Mesothelial cell of epicardium (in vitro differentiated cells): ENCODE results near the gene TNFSF8. TPM values are rescaled to one million over a fixed set of nuclear protein-coding genes. Genes with fewer than 3 reads are reported as not detected.

ENCODE experiments used
- DNase-seq, 2 experiments: peaks; one replicate each; pipeline ENCODE4 v3.0.0; 2021; ENCODE audit warnings: low spot score in 2 of 2; ENCODE audit not compliant: unreplicated experiment in 2 of 2
- H3K27ac Mint-ChIP-seq: 2 replicates; pipeline ENCODE4 v1.8.0; 2021; ENCODE audit warnings: mixed read lengths
- H3K27me3 Mint-ChIP-seq: 2 replicates; pipeline ENCODE4 v1.8.0; 2021; ENCODE audit warnings: low read depth, mixed read lengths
- H3K36me3 Mint-ChIP-seq: 2 replicates; pipeline ENCODE4 v1.8.0; 2021; ENCODE audit warnings: mixed read lengths
- H3K4me1 Mint-ChIP-seq: 2 replicates; pipeline ENCODE4 v1.8.0; 2021; ENCODE audit warnings: mixed read lengths
- H3K4me3 Mint-ChIP-seq: 2 replicates; pipeline ENCODE4 v1.8.0; 2021; ENCODE audit warnings: mild to moderate bottlenecking, moderate library complexity, mixed read lengths
- H3K9me3 Mint-ChIP-seq: 2 replicates; pipeline ENCODE4 v1.8.0; 2021; ENCODE audit warnings: mixed read lengths
- total RNA-seq: library from RNA; stranded (reverse); gene quantifications from 3 replicates; pipeline ENCODE4 v1.2.1, GENCODE V29; 2021
- TF ChIP-seq, protein P1 (sequence below): fragments of 200-600 bp; sonication (generic); IDR thresholded peaks from one replicate; pipeline ENCODE4 v1.5.0; 2021; ENCODE audit warnings: antibody characterized with exemption; ENCODE audit not compliant: unreplicated experiment

TNFSF8 gene
- total RNA-seq, 1 donor from 2014 or later, result not detected

DNA sequence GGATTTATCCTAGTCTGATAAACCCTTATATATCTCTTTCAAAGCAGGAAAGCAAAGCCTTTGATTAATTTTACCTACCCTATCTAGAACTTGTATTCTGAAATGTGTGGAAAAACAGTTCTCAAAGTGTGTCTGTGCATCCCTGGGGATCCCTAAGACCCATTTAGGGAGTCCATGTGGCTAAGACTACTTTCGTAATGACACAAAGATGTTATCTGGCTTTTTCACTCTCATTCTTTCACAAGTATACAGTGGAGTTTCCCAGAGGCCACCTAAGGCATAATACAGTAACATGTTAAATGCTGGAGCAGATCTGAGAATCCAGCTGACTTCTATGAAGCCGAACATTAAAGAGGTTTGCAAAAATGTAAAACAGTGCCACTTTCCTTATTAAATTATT is 70.2 kb downstream of the TNFSF8 start:
- TF ChIP-seq, protein P1, sequence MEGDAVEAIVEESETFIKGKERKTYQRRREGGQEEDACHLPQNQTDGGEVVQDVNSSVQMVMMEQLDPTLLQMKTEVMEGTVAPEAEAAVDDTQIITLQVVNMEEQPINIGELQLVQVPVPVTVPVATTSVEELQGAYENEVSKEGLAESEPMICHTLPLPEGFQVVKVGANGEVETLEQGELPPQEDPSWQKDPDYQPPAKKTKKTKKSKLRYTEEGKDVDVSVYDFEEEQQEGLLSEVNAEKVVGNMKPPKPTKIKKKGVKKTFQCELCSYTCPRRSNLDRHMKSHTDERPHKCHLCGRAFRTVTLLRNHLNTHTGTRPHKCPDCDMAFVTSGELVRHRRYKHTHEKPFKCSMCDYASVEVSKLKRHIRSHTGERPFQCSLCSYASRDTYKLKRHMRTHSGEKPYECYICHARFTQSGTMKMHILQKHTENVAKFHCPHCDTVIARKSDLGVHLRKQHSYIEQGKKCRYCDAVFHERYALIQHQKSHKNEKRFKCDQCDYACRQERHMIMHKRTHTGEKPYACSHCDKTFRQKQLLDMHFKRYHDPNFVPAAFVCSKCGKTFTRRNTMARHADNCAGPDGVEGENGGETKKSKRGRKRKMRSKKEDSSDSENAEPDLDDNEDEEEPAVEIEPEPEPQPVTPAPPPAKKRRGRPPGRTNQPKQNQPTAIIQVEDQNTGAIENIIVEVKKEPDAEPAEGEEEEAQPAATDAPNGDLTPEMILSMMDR, result no peak
- peaks cover 18% of the 10 kb centered on the region for H3K4me1 Mint-ChIP-seq
- H3K27me3 Mint-ChIP-seq, result no peaks in the 10 kb centered on the region
- no peak for DNase-seq
- H3K9me3 Mint-ChIP-seq, result peaks cover 8% of the 10 kb centered on the region
- H3K27ac Mint-ChIP-seq, result no peak overlapping the region
- no peak overlapping the region for H3K4me3 Mint-ChIP-seq
- H3K36me3 Mint-ChIP-seq, result no peaks in the 10 kb centered on the region

DNA sequence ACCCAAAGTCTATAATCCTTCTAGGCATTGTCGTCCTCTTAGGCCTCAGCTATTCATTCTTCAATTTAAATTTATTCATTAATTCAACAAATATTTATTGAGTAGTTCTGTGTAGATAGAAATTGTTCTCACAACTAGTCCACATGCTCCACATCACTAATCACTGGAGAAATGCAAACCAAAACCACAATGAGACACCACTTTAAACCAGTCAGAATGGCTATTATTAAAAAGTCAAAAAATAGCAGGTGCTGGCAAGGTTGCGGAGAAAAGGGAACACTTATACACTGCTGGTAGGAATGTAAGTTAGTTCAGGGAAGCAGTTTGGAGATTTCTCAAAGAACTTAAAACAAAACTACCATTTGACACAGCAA is 73.5 kb downstream of the TNFSF8 start:
- TF ChIP-seq, protein P1, result no peak
- Mint-ChIP-seq H3K27me3 (no peaks in the 10 kb centered on the region), H3K4me3 (no peak overlapping the region), H3K9me3 (peaks cover 8% of the 10 kb centered on the region), H3K36me3 (no peaks in the 10 kb centered on the region), H3K27ac (no peak overlapping the region), H3K4me1 (peaks cover 21% of the 10 kb centered on the region)
- DNase-seq, result no peak

DNA sequence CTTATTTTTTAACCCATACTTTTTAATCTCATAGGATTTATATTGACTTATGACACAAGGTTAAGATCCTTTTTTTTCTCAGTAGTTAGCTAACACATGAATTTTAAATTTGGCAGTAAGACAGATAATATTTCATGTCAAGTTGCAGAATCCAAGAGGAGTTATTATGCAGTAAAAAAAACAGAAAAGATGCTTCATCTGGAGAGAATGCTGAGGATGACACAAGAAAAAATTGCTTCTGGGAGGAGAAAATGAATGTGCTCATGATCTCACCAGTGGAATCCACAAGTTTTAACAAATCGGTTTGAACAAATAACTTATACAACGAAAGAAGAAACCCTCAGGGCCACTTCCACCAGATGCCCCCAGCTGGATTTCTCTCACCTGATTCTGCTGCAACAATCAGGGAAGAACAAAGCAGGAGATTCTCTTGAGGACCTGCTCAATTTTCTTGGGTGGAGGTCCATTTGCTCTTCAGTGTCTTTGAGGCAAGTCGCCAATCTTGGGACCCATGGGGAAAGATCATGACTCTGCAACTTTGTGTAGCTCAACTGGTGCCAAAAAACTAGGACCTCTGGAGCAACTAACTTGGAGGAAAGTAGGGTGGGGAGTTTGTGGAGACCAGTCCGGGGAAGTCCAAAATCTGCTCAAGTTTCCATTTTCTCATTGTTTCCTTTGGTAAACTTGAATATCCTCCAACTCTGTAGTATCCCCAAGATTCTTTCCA is 74.0 kb downstream of the TNFSF8 start:
- no peak for DNase-seq
- Mint-ChIP-seq H3K36me3 (no peaks in the 10 kb centered on the region), H3K4me1 (peaks cover 22% of the 10 kb centered on the region), H3K9me3 (peaks cover 8% of the 10 kb centered on the region), H3K4me3 (no peak overlapping the region), H3K27ac (peak overlapping the region; percentile 48), H3K27me3 (no peaks in the 10 kb centered on the region)
- TF ChIP-seq, protein P1, result no peak

DNA sequence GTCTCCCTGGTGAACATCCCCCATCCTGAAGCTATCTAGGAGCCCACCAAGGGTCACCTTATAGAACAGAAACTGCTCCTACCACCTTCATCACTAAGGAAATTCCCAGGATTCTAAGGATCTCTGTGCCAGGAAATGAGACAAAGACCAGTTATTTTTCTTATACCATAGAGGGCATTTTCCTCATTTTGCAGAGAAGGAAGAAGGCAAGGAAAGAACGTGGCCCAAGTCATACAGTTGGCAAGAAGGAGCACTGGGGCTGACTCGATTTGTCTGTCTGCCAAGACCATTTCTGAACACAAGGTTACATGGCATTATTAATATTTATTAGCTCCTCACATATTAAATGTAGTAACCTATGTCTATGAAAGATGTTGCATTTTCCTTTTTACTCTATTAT is 74.9 kb downstream of the TNFSF8 start:
- TF ChIP-seq, protein P1, result no peak
- DNase-seq, result no peak
- no peaks in the 10 kb centered on the region for H3K27me3 Mint-ChIP-seq
- peaks cover 8% of the 10 kb centered on the region for H3K9me3 Mint-ChIP-seq
- H3K4me3 Mint-ChIP-seq, result no peak overlapping the region
- peaks cover 22% of the 10 kb centered on the region for H3K4me1 Mint-ChIP-seq
- no peak overlapping the region for H3K27ac Mint-ChIP-seq
- no peaks in the 10 kb centered on the region for H3K36me3 Mint-ChIP-seq

DNA sequence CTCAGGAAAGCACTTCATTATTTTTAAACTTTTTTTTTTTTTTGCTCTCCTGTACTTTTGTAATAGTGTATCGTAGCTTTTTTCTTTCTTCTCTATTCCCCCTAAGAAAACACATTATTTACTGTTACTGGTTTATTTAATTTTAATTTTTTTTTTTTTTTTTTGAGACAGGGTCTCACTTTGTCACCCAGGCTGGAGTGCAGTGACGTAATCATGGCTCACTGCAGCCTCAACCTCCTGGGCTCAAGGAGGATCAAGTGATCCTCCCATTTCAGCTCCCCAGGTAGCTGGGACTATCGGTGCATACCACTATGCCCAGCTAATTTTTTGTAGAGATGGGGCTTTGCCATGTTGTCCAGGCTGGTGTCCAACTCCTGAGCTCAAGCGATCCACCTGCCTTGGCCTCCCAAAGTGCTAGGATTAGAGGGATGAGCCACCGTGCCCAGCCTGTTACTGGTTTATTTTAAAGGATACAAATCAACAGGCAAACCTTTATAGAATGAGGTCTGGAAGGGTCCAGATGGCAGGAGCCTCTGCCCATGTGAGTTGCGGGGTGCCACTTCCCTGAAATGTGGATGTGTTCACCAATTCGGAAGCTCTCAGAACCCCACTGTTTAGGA is 75.5 kb downstream of the TNFSF8 start:
- Mint-ChIP-seq H3K36me3 (no peaks in the 10 kb centered on the region), H3K27ac (no peak overlapping the region), H3K9me3 (peaks cover 8% of the 10 kb centered on the region), H3K4me1 (peaks cover 18% of the 10 kb centered on the region), H3K27me3 (no peaks in the 10 kb centered on the region), H3K4me3 (no peak overlapping the region)
- no peak for DNase-seq
- TF ChIP-seq, protein P1, result no peak
